H54 (cell line): ENCODE results near the gene PDZD8.

Source experiments
- DNase-seq: peaks from one replicate; pipeline ENCODE4 v3.0.0; 2011; ENCODE audit warnings: low spot score, mixed read lengths; ENCODE audit not compliant: insufficient read length
- FAIRE-seq: peaks from 3 replicates; lab custom pipeline; 2011; peaks lifted over from hg19 to GRCh38; lab: Jason Lieb, UNC
- POLR2A ChIP-seq: IDR thresholded peaks from 2 replicates; pipeline ENCODE4 v1.6.1; 2011; ENCODE audit warnings: low read depth, mild to moderate bottlenecking, low read length

Gene PDZD8

GRCh38 chr10:117373823-117374505 lies 1.3 kb downstream of the PDZD8 start:
- peak; percentile 18 for DNase-seq
- FAIRE-seq = no peak
- TF ChIP-seq POLR2A = no peak

DNA sequence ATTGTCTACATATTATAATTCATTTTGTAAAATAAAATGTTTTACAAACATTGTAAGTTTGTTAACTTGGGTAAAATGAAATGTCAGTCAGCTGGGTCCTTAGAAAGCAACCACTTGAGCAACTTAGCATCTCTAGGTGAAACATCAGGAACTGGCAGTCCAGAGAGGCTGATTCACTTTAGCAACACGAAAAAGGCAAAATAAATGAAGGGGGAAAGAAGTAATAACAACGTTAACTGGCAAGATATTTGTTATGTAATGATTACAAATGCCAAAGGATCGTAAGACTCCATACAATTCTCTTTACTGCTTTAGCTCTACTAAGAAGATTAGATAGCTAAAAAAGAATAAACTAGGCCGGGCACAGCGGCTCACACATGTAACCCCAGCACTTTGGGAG lies 5.0 kb downstream of the PDZD8 start:
- TF ChIP-seq POLR2A = no peak
- DNase-seq (no peak), FAIRE-seq (no peak)

- no peak for TF ChIP-seq POLR2A
- no peak for FAIRE-seq
- DNase-seq = no peak
These were observed 7.5 kb downstream of the PDZD8 start for GRCh38 chr10:117367718-117368117.

DNA sequence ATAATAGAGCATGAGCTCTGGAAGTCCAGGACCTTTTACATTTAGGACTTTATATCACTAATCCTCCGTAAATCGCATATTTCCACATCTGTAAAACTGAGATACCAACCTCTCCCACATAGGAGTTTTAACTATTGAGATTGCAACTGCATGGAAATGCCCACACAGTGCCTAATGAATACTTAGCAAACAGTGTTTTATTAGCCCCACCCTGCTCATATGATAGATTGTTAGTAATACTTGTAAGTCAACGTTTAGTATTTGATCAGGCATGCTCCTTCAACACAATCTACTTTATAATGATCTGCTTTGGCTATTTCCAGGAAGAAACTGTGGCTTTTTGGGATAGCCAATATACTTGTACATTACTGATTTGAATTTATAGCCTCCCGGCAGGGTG lies 8.5 kb downstream of the PDZD8 start:
- FAIRE-seq (no peak), DNase-seq (no peak)
- TF ChIP-seq POLR2A = no peak

- no peak for TF ChIP-seq POLR2A
- DNase-seq (no peak), FAIRE-seq (peak; percentile 6)
These were observed 9.6 kb downstream of the PDZD8 start for GRCh38 chr10:117365612-117366011.

DNA sequence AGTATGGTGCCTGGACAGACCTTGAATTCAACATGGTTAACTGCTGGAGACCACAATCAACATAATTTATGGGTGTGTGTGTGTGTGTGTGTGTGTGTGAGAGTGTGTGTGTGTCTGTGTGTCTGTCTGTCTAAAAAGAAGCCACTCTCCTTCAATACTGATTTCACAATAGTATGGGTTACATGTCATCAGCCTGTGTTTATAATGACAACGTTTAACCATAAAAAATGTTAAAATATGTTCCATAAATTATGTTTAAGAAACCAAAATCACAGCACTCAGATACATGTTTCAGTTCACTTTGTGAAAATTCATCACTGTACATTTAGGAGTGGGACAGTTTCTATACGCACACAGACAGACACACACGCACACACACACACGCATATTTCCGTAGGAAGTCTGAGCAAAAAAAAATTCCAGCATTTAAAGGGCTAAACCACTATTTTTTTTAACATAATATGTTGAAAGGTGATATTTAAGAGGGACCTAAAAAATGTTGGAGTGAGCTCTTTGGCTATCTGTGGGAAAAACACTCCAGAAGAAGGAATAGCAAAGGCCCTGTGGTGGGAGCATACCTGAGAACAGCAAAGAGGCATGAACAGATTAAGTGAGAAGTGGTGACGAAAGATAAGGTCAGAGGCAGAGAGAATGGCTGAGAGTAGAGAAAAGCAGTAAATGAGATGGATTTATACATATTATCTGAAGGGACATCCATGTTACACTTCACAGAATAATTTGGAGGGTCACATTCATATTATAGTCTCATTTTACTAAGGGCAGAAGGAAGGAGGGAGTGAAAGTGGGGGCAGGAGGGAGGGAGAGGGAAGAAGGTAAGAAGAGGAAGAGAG lies 10.9 kb downstream of the PDZD8 start:
- FAIRE-seq (peak; percentile 65), DNase-seq (no peak)

DNA sequence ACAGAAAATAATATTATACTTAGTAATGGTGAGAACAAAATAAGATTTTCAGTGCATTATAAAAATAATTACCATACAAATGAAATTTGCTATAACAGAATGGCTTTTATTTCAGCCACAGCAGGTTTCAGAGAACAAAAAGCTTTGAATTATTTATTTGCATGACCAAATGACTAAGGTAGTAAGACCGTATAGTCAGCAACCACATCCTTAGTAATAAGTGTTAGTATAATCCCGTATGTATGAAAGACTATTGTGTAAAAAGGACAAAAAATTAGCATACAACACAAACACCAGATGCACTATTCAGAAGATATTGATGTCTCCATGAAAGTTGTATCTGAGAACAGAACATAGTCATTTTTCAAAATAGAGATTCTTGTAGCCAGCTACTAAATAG lies 12.2 kb downstream of the PDZD8 start:
- FAIRE-seq (peak; percentile 93), DNase-seq (peak; percentile 8)
- TF ChIP-seq POLR2A = no peak

More for the DNA sequence above, 10.9 kb downstream of the PDZD8 start:
- no peak for TF ChIP-seq POLR2A

GRCh38 chr10:117362313-117362712 lies 12.9 kb downstream of the PDZD8 start:
- DNase-seq (no peak), FAIRE-seq (no peak)
- no peak for TF ChIP-seq POLR2A

GRCh38 chr10:117360994-117361667 lies 14.1 kb downstream of the PDZD8 start:
- no peak for DNase-seq
- FAIRE-seq = no peak
- TF ChIP-seq POLR2A = no peak

DNA sequence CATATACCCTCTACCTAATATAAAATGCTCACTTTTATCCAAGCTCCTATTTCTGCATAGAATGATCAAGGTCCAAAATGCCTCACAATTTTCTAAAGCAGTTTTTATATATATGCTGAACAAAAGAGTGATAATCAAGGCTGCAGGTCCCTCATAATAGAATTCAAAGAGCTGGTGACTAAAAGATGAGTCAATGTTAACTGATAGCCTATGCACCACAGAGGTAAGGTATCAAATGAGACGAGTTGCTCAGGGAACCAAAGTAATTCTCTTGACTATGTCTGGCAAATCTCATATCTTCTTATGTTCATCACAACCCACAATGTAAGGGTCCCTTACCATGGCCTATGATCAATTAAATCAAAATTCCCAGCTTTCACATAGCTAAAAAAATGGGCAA lies 15.2 kb downstream of the PDZD8 start:
- peak; percentile 88 for FAIRE-seq
- no peak for DNase-seq
- no peak for TF ChIP-seq POLR2A

GRCh38 chr10:117355072-117355471 lies 20.2 kb downstream of the PDZD8 start:
- FAIRE-seq (no peak), DNase-seq (no peak)
- TF ChIP-seq POLR2A = no peak

GRCh38 chr10:117353684-117354083 lies 21.6 kb downstream of the PDZD8 start:
- no peak for DNase-seq
- TF ChIP-seq POLR2A = no peak
- FAIRE-seq = no peak

DNA sequence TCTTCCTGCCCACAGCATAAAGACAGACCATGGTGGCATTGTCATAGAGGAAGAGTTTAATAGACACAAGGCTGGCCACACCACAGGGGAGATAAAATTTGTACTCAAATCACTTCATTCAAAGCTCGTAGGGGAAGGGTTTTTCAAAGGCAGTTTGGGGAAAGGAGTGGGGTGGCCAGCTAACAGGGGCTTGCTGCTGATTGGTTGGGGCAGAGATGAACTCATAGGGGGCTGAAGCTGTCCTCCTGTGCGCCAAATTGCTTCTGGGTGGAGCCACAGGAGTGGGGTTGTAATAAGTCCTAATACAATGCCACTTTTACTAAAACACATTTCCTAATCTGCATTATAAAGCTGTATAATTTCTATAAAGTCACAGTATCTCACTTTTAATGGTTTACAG lies 22.5 kb downstream of the PDZD8 start:
- FAIRE-seq (no peak), DNase-seq (no peak)
- TF ChIP-seq POLR2A = no peak

DNA sequence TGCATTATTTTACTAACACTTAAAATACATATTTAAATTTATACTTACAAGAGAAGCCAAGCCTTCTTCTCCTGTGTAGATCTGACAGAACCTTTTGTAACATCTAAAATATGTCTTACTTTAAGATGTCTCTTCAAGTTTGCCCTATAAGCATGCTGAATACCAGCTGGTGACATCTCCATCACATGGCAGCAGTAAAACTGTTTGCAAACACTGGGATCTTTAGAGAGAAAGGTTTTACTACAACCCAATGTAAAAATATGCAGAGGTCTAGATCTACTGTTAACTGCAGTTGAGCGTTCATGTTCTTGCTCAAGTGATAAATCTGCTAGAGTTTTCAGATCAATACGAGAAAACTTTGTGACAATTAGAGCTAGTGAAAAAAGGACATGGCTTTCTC lies 23.2 kb downstream of the PDZD8 start:
- TF ChIP-seq POLR2A = no peak
- DNase-seq (no peak), FAIRE-seq (peak; percentile 15)
